Activated CD8-positive, alpha-beta T cell treated with anti-CD3 and anti-CD28 coated beads for 36 hours (primary cell): ENCODE measurements around the gene B4GALT2. TPM values are rescaled to one million over a fixed set of nuclear protein-coding genes. Genes with fewer than 3 reads are reported as not detected.

Source experiments
- ATAC-seq: fragments of 200-7000 bp; cut with Tn5 transposase; one replicate; pipeline ENCODE4 v1.10.0; 2021; ENCODE audit warnings: mild to moderate bottlenecking, moderate library complexity
- CTCF ChIA-PET: fragments of 350-600 bp; sonication (Branson Sonifier 250); formaldehyde crosslinking; loops from one replicate; lab custom pipeline; 2021; ENCODE audit warnings: antibody characterized with exemption; lab: Charles Lee
- POLR2A ChIA-PET: fragments of 350-600 bp; sonication (Branson Sonifier 250); formaldehyde crosslinking; loops from one replicate; lab custom pipeline; 2021; ENCODE audit warnings: antibody characterized with exemption; lab: Charles Lee
- DNase-seq: peaks from one replicate; pipeline ENCODE4 v3.0.0-alpha.2; 2020
- H3K27ac Mint-ChIP-seq: one replicate; pipeline ENCODE4 v1.8.0; 2021; ENCODE audit warnings: mild to moderate bottlenecking, mixed read lengths
- H3K27me3 Mint-ChIP-seq: one replicate; pipeline ENCODE4 v1.8.0; 2021; ENCODE audit warnings: mixed read lengths
- H3K36me3 Mint-ChIP-seq: one replicate; pipeline ENCODE4 v1.8.0; 2021; ENCODE audit warnings: low read depth, mixed read lengths
- H3K4me1 Mint-ChIP-seq: one replicate; pipeline ENCODE4 v1.8.0; 2021; ENCODE audit warnings: low read depth, mixed read lengths
- H3K4me3 Mint-ChIP-seq: one replicate; pipeline ENCODE4 v1.8.0; 2021; ENCODE audit warnings: mild to moderate bottlenecking, moderate library complexity, mixed read lengths
- H3K9me3 Mint-ChIP-seq: one replicate; pipeline ENCODE4 v1.8.0; 2021; ENCODE audit warnings: mixed read lengths
- intact Hi-C: fragments of 100-400 bp; cut with micrococcal nuclease; formaldehyde crosslinking; loops from one replicate; pipeline ENCODE4 v1.10.0; 2022
- total RNA-seq, 2 experiments: library from RNA; stranded (reverse); gene quantifications; one replicate each; pipeline ENCODE4 v1.2.3, GENCODE V29; 2021
- TF ChIP-seq, protein P1 (sequence below): fragments of 200-600 bp; IDR thresholded peaks from one replicate; pipeline ENCODE4 v1.8.0; 2022; ENCODE audit warnings: antibody characterized with exemption, mild to moderate bottlenecking

Gene B4GALT2
- total RNA-seq, 2 experiments from 2014 or later, result 35.4 to 35.5 TPM

DNA sequence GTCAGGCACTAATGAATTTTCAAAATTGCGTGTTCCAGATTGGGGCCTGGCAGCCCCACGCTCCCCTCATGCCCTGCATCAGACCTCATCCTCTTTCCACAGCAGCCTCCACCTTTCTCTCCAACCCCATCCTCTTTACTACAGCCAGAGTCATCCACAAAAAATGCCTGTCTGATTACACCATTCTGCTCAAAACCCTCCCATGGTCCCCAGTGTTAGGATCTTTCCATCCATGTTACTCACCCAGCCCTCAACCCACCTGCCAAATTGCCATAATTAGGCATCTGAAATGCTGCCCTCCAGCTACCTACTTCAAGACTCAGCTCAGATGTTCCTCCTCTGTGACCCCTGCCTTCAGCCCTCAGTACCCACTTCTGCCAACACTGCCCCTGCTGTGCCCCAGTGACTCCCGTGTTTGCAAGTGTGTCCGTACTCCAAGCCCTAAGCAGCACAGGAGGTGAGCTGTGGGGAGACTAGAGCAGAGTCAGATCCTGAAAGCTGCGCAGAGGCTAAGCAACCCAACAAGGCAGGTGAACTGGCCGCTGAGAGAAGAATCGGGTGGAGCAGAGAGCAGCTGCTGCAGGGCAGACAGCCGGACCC lies 46.1 kb upstream of the B4GALT2 start:
- H3K27me3 Mint-ChIP-seq, result peaks cover 25% of the 10 kb centered on the region
- no peaks in the 10 kb centered on the region for H3K36me3 Mint-ChIP-seq
- ChIA-PET CTCF (interaction anchor here (1.0 to 12.8 kb wide), 7 partner anchors 11 to 403 kb away, joined by 3 to 307 read pairs (median 14); partner anchors contain the start of genes IPO13 and PTPRF), POLR2A (interaction anchor here (1.0 kb wide), 1 partner anchor 17 kb away, joined by 3 read pairs; no protein-coding TSS in a partner anchor)
- DNase-seq (no peak), ATAC-seq (no peak)
- TF ChIP-seq, protein P1, sequence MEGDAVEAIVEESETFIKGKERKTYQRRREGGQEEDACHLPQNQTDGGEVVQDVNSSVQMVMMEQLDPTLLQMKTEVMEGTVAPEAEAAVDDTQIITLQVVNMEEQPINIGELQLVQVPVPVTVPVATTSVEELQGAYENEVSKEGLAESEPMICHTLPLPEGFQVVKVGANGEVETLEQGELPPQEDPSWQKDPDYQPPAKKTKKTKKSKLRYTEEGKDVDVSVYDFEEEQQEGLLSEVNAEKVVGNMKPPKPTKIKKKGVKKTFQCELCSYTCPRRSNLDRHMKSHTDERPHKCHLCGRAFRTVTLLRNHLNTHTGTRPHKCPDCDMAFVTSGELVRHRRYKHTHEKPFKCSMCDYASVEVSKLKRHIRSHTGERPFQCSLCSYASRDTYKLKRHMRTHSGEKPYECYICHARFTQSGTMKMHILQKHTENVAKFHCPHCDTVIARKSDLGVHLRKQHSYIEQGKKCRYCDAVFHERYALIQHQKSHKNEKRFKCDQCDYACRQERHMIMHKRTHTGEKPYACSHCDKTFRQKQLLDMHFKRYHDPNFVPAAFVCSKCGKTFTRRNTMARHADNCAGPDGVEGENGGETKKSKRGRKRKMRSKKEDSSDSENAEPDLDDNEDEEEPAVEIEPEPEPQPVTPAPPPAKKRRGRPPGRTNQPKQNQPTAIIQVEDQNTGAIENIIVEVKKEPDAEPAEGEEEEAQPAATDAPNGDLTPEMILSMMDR, result no peak
- no peaks in the 10 kb centered on the region for H3K9me3 Mint-ChIP-seq
- peaks cover 24% of the 10 kb centered on the region for H3K4me1 Mint-ChIP-seq
- intact Hi-C loops, result loop anchor here (5.0 kb wide), 1 partner anchor 406 kb away; no protein-coding TSS in a partner anchor
- H3K4me3 Mint-ChIP-seq, result peak overlapping the region; percentile 10
- no peak overlapping the region for H3K27ac Mint-ChIP-seq

- peaks cover 24% of the 10 kb centered on the region for H3K4me1 Mint-ChIP-seq
- ATAC-seq (no peak), DNase-seq (no peak)
- CTCF ChIA-PET, result interaction anchor here (0.9 to 12.8 kb wide), 36 partner anchors 8 to 413 kb away, joined by 3 to 307 read pairs (median 6); partner anchors contain the start of genes ATP6V0B, IPO13, KDM4A and PTPRF
- no peak within 1 kb of the TSS for H3K27ac Mint-ChIP-seq
- TF ChIP-seq, protein P1, result no peak
- intact Hi-C loops, result loop anchor here (2.0 to 5.0 kb wide), 2 partner anchors 171 to 406 kb away; no protein-coding TSS in a partner anchor
- H3K4me3 Mint-ChIP-seq, result peak within 1 kb of the TSS; percentile 41
- POLR2A ChIA-PET, result interaction anchor here (1.0 kb wide), 1 partner anchor 17 kb away, joined by 3 read pairs; no protein-coding TSS in a partner anchor
- peaks cover 25% of the 10 kb centered on the region for H3K27me3 Mint-ChIP-seq
- no peaks in the 10 kb centered on the region for H3K36me3 Mint-ChIP-seq
- no peaks in the 10 kb centered on the region for H3K9me3 Mint-ChIP-seq
Measured at GRCh38 chr1:43933386-43934100, 45.5 kb upstream of the B4GALT2 start, which contains the start of gene ARTN. Gene ARTN, plus strand, starts transcription at chr1:43933801. Its CDS starts 1,856 bp downstream, at chr1:43935657.

GRCh38 chr1:43934101-43934985 lies 44.7 kb upstream of the B4GALT2 start:
- no peaks in the 10 kb centered on the region for H3K9me3 Mint-ChIP-seq
- TF ChIP-seq, protein P1, result peak; percentile 79
- intact Hi-C loops, result loop anchor here (2.0 to 5.0 kb wide), 2 partner anchors 172 to 407 kb away; no protein-coding TSS in a partner anchor

GRCh38 chr1:43934986-43935324 lies 44.1 kb upstream of the B4GALT2 start:
- no peak for DNase-seq

More at GRCh38 chr1:43934101-43934985, 44.7 kb upstream of the B4GALT2 start:
- DNase-seq (peak; percentile 76), ATAC-seq (peak; percentile 64)
- Mint-ChIP-seq H3K4me3 (peak overlapping the region; percentile 41), H3K36me3 (no peaks in the 10 kb centered on the region), H3K27me3 (peaks cover 25% of the 10 kb centered on the region), H3K4me1 (peaks cover 24% of the 10 kb centered on the region), H3K27ac (no peak overlapping the region)
- POLR2A ChIA-PET, result interaction anchor here (0.7 to 1.8 kb wide), 5 partner anchors 11 to 284 kb away, joined by 3 to 4 read pairs (median 3); partner anchors contain the start of gene KDM4A
- CTCF ChIA-PET, result interaction anchor here (0.5 to 12.8 kb wide), 91 partner anchors 8 to 707 kb away, joined by 3 to 307 read pairs (median 5); partner anchors contain the start of genes ATP6V0B, CCDC24, DPH2 and IPO13

More at GRCh38 chr1:43934986-43935324, 44.1 kb upstream of the B4GALT2 start:
- no peak overlapping the region for H3K27ac Mint-ChIP-seq
- ChIA-PET POLR2A (interaction anchor here (0.7 to 1.8 kb wide), 5 partner anchors 11 to 285 kb away, joined by 3 to 4 read pairs (median 3); partner anchors contain the start of gene KDM4A), CTCF (interaction anchor here (0.5 to 12.8 kb wide), 89 partner anchors 9 to 708 kb away, joined by 3 to 307 read pairs (median 5); partner anchors contain the start of genes ATP6V0B, CCDC24, DPH2 and IPO13)
- ATAC-seq, result no peak
- H3K4me3 Mint-ChIP-seq, result no peak overlapping the region
- peaks cover 25% of the 10 kb centered on the region for H3K27me3 Mint-ChIP-seq
- intact Hi-C loops, result loop anchor here (2.0 to 5.0 kb wide), 2 partner anchors 172 to 408 kb away; no protein-coding TSS in a partner anchor
- peaks cover 1% of the 10 kb centered on the region for H3K36me3 Mint-ChIP-seq
- peaks cover 19% of the 10 kb centered on the region for H3K4me1 Mint-ChIP-seq
- no peaks in the 10 kb centered on the region for H3K9me3 Mint-ChIP-seq
- TF ChIP-seq, protein P1, result no peak
